Activated T-cell treated with anti-CD3 and anti-CD28 coated beads, Interleukin-2, amount 50 U/mL, for 72 hours (primary cell): ENCODE measurements around the gene FAM200B. TPM values are rescaled to one million over a fixed set of nuclear protein-coding genes. Genes with fewer than 3 reads are reported as not detected.

Source experiments
- ATAC-seq, 2 donors: fragments of 150-1000 bp; cut with Tn5 transposase; replicated peaks in 1 of 2; 2 replicates each; pipeline ENCODE4 v1.10.0; 2021; ENCODE audit warnings: moderate library complexity in 2 of 2, mild to moderate bottlenecking in 1 of 2
- DNase-seq, 2 donors: peaks; one replicate each; pipeline ENCODE4 v3.0.0; 2021 to 2022; ENCODE audit warnings: mixed read lengths in 1 of 2
- H3K27ac Mint-ChIP-seq: one replicate; pipeline ENCODE4 v1.8.0; 2022; ENCODE audit warnings: mild to moderate bottlenecking, moderate library complexity, mixed read lengths
- H3K27me3 Mint-ChIP-seq: one replicate; pipeline ENCODE4 v1.8.0; 2022; ENCODE audit warnings: low read depth, mixed read lengths
- H3K36me3 Mint-ChIP-seq, 2 donors: one replicate each; pipeline ENCODE4 v1.8.0; 2022; ENCODE audit warnings: mixed read lengths in 2 of 2, mild to moderate bottlenecking in 1 of 2; ENCODE audit not compliant: insufficient read depth in 2 of 2
- H3K4me1 Mint-ChIP-seq: one replicate; pipeline ENCODE4 v1.8.0; 2022; ENCODE audit warnings: low read depth, mixed read lengths
- H3K4me3 Mint-ChIP-seq, 2 donors: one replicate each; pipeline ENCODE4 v1.8.0; 2022; ENCODE audit warnings: mild to moderate bottlenecking in 2 of 2, mixed read lengths in 2 of 2, moderate library complexity in 2 of 2
- H3K9me3 Mint-ChIP-seq, 2 donors: one replicate each; pipeline ENCODE4 v1.8.0; 2022; ENCODE audit warnings: mixed read lengths in 2 of 2
- total RNA-seq, 2 donors: library from RNA; stranded (reverse); gene quantifications; one replicate each; pipeline ENCODE4 v1.2.3, GENCODE V29; 2022

FAM200B gene
- total RNA-seq, 2 donors from 2014 or later: 15.8 to 23.1 TPM

DNA sequence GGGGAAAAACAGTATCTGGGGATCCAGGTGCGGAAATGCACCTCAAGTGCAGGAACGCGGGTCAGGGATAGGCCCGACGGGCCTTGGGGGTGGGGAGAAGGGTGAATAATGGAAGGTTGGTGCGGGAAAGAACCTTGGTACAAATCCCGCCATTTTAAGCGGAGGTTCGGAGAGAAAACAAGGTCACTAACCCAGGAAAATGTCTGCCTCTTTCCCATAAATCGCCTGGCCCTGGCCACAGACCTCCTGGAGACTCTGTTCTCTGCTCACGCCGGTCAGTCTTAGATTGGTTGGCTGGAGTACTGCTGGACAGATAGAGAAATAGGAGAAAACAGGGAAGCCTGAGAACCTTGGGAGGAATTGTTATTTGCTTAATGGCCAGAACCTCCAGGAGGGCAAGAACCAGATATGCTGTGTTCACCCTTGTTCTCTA, 25.6 kb upstream of the FAM200B start:
- ATAC-seq (no peak), DNase-seq (no peak)
- Mint-ChIP-seq H3K27me3 (no peaks in the 10 kb centered on the region), H3K36me3 (peaks cover 5% of the 10 kb centered on the region in 2 donors), H3K27ac (peak overlapping the region; percentile 93), H3K9me3 (no peaks in the 10 kb centered on the region), H3K4me3 (peak overlapping the region; percentile 88 to 95), H3K4me1 (peaks cover 68% of the 10 kb centered on the region)

DNA sequence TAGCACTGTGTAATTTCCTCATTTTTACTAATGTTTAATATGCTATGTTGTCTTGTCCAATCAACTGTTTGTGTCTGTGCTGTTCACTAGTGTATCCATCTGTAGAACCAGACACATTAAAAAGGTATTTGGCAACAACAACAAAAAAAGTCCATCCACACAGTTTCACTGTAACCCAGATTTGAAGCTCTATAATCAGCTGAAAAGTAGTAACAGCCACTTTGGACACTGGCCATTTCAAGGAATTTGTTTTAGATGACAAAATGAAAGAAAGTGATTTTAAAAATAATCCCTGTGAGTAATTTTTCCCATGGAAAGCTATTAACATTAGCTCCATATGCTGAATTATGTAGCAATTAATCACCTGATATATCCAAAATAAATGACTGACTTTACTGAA, 24.3 kb upstream of the FAM200B start:
- Mint-ChIP-seq H3K27ac (no peak overlapping the region), H3K9me3 (no peaks in the 10 kb centered on the region), H3K4me1 (peaks cover 59% of the 10 kb centered on the region), H3K27me3 (no peaks in the 10 kb centered on the region), H3K4me3 (peak overlapping the region in 1 of 2 donors; percentile 69), H3K36me3 (peaks cover 5% of the 10 kb centered on the region in 2 donors)
- ATAC-seq: no peak
- DNase-seq: no peak

DNA sequence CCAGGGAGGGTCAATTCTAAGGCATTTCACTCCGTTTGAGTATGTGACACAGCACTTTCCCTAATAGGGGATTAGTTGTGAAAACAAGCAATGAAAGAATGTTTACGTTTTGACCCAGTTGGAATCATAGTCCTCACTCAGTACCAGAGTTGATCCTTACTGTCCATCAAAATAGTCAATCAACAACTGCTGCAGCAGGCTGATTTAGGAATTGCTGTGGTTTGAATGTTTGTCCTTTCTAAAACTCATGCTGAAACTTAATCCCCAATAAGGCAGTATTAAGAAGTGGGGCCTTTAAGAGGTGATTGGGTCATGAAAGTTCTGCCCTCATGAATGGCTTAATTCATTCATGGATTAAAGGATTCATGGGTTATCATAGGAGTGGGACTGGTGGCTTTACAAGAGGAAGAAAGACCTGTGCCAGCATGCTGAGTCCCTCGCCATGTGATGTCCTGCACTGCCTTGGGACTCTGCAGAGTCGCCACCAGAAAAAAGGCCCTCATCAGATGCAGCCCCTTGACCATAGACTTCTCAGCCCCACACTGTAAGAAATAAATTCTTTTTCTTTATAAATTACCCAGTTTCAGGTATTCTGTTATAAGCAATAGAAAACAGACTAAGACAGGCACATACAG, 23.4 kb upstream of the FAM200B start:
- no peaks in the 10 kb centered on the region for H3K27me3 Mint-ChIP-seq
- ATAC-seq (no peak), DNase-seq (no peak)
- peaks cover 52% of the 10 kb centered on the region for H3K4me1 Mint-ChIP-seq
- no peaks in the 10 kb centered on the region for H3K9me3 Mint-ChIP-seq
- peaks cover 5% of the 10 kb centered on the region in 2 donors for H3K36me3 Mint-ChIP-seq
- no peak overlapping the region for H3K4me3 Mint-ChIP-seq
- no peak overlapping the region for H3K27ac Mint-ChIP-seq

DNA sequence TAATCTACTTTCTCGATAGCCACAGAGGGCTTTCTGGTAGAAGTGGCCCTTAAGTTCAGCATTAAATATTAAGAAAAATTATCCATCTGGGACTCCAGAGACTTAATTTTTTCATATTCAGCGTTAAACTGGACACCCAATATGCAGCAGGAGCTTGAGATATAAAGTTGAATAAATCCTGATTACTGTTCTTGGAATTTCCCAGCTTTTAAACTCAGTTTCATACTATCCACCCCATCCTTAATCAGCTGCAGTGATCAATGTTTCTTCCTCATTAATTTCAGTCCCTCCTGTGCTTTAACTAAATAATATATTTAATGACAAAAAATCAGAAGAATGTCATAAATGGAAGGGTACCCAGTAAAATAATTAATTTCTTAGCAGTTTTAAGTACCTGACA, 22.8 kb upstream of the FAM200B start:
- Mint-ChIP-seq H3K4me1 (peaks cover 46% of the 10 kb centered on the region), H3K4me3 (no peak overlapping the region), H3K27me3 (no peaks in the 10 kb centered on the region), H3K27ac (no peak overlapping the region), H3K36me3 (peaks cover 5% of the 10 kb centered on the region in 2 donors), H3K9me3 (no peaks in the 10 kb centered on the region)
- ATAC-seq (no peak), DNase-seq (no peak)

DNA sequence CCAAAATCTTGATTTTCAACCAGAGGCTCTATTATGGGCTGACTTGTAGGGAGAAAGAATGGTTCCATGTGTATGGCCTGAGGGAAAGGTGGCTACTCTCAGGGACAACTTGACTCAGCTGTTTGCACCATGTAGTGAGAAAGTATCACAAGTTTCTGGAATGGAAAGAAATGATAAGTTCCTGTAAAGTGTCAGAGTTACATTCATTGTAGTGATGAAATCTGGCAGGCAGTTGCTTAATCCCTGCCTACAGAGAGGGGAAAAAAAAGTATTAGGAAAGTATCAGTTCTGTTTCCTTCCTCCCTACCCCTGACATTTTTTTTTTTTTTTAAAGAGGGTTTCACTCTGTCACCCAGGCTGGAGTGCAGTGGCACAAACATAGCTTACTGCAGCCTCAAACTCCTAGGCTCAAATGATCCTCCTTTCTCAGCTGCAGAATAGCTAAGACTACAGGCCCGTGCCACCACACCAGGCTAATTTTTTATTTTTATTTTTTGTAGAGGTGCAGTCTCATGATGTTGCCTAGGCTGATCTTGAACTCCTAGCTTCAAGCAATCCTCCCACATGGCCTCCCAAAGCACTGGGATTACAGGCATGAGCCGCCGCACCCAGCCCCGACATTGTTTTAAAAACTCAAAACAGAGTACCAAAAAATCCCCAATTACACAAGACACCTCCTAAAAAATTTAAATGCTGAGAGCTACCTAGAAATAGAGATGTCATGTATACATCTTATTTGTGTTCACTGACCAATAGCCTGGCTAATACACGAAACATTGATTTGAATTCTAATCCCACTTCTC, 21.7 kb upstream of the FAM200B start:
- ATAC-seq: peak; percentile 3 to 16
- Mint-ChIP-seq H3K27ac (peak overlapping the region; percentile 85), H3K4me1 (peaks cover 40% of the 10 kb centered on the region), H3K9me3 (no peaks in the 10 kb centered on the region), H3K27me3 (no peaks in the 10 kb centered on the region), H3K36me3 (peaks cover 1 to 2% of the 10 kb centered on the region in 2 donors), H3K4me3 (peak overlapping the region in 1 of 2 donors; percentile 25)
- DNase-seq: peak in 1 of 2 donors; percentile 21

DNA sequence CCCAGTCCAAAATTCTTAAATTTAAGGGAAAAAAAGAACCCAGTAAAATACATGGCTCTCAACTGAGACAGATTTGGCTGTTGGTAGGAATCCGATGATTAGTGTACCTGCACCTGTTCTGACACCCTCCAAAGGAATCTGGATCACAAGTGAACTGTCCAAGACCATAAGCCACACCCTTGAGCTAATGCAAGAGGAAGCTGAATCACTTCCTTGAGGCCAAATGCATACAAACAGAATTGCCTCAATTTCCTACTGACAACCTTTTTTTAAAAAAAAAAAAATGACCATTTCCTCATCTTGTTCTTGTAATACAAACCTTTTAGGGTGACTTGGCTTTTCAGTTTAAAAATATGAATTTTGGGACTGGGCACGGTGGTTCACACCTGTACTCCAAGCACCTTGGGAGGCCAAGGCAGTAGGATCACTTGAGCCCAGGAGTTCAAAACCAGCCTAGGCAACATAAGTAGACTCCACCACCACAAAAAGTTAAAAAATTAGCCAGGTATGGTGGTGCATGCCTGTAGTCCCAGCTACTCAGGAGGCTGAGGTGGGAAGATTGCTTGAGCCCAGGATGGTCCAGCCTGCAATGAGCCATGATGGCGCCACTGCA, 15.8 kb upstream of the FAM200B start:
- no peak overlapping the region for H3K27ac Mint-ChIP-seq
- no peak overlapping the region for H3K4me3 Mint-ChIP-seq
- no peaks in the 10 kb centered on the region for H3K9me3 Mint-ChIP-seq
- H3K27me3 Mint-ChIP-seq: no peaks in the 10 kb centered on the region
- peaks cover 4 to 7% of the 10 kb centered on the region in 2 donors for H3K36me3 Mint-ChIP-seq
- no peak for ATAC-seq
- DNase-seq: no peak
- peaks cover 17% of the 10 kb centered on the region for H3K4me1 Mint-ChIP-seq

DNA sequence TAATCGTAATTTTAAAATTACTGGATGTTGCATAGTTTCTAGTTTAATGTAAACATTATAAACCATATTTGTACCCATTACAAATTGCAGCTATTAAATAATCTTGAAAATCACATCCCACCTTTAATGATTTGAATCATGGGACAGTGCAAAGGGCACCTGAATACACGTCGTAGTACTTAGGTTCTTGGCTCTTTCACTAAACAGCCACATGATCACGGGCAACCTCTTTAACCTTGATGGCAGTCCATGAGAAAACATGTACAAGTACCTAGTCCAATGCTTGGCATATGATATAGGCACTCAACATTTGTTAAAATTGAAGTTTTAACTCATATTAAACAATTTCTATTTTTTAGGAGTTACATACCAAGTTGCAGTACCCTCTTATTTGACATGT, 14.6 kb upstream of the FAM200B start:
- Mint-ChIP-seq H3K9me3 (no peaks in the 10 kb centered on the region), H3K4me1 (peaks cover 17% of the 10 kb centered on the region), H3K27me3 (no peaks in the 10 kb centered on the region), H3K27ac (no peak overlapping the region), H3K4me3 (no peak overlapping the region), H3K36me3 (peaks cover 4 to 7% of the 10 kb centered on the region in 2 donors)
- ATAC-seq: no peak
- DNase-seq: no peak

DNA sequence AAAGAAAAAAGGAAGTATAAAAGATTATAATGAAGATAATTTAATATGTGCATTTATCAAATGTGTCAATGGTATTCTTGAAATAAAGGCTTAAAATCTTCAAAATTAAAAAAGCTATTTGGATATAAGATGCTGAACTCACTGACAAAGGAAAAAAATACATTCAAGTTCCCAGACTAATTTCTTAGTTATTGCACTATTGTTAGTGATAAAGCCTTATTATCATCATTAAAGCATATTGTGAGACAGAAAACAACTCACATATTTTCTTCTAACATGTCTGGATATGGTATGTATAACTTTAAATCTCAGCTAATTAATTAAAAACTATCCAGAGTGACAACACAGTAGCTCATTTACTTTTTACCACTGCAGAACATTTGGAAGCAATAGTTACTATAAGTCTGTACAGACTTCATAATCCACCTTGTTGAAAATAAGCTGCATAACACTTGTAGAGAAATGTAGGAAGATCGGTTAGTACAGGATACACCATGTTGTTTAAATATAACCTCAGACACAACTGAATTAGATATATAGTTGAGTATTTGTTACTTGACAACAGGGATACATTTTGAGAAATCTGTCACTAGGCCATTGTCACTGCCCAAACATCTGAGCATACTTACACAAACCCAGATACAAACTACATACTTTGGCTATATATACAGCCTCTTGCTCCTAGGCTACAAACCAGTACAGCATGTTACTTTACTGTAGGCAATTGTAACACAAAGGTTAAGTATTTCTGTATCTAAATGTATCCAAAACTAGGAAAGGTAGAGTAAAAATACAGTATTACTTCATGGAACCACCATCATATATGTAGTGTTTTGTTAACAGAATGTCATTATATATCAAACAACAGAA, 12.8 kb upstream of the FAM200B start:
- no peaks in the 10 kb centered on the region for H3K9me3 Mint-ChIP-seq
- H3K36me3 Mint-ChIP-seq: peaks cover 4 to 7% of the 10 kb centered on the region in 2 donors
- DNase-seq (no peak), ATAC-seq (no peak)
- H3K4me1 Mint-ChIP-seq: peaks cover 17% of the 10 kb centered on the region
- no peak overlapping the region for H3K4me3 Mint-ChIP-seq
- H3K27ac Mint-ChIP-seq: no peak overlapping the region
- H3K27me3 Mint-ChIP-seq: no peaks in the 10 kb centered on the region

DNA sequence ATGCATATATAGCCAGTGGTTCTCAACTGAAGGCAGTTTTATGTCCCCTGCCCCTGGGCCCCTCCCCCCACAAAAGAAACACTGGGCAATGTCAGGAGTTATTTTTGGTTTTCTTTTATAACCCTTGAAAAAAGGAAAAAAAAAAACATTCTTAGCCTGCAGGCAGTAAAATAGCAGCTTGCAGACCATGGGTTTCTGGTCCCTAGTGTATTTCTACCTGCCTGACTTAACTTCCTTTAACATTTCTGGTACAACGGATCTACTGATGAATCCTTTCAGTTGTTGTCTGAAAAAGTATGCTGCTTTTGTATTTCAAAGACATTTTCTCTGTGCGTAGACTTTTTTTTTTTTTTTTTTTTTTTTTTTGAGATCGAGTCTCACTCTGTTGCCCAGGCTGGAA, 11.1 kb upstream of the FAM200B start:
- Mint-ChIP-seq H3K9me3 (no peaks in the 10 kb centered on the region), H3K4me1 (peaks cover 17% of the 10 kb centered on the region), H3K27me3 (no peaks in the 10 kb centered on the region), H3K4me3 (no peak overlapping the region), H3K36me3 (peaks cover 4 to 10% of the 10 kb centered on the region in 2 donors), H3K27ac (no peak overlapping the region)
- no peak for ATAC-seq
- DNase-seq: no peak

DNA sequence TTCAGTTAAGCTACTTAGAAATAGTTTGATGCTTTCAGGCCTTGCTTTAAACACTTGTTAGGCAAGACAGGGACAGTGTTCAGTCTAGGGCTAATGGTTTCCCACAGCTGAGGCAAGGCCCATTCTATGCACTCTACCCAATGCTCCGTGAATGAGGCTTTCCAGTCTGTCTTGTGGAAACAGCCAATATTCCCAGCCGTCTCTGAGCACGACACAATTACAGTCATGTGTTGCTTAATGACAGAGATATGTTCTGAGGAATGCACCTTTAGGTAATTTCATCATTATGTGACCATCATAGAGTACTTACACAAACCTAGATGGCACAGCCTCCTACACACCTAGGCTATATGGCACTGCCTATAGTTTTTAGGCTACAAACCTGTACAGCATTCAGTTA, 9.5 kb upstream of the FAM200B start:
- Mint-ChIP-seq H3K36me3 (peaks cover 0 to 3% of the 10 kb centered on the region in 2 donors), H3K4me1 (peaks cover 6% of the 10 kb centered on the region), H3K9me3 (no peaks in the 10 kb centered on the region), H3K27ac (no peak overlapping the region), H3K27me3 (no peaks in the 10 kb centered on the region), H3K4me3 (no peak overlapping the region)
- ATAC-seq (no peak), DNase-seq (no peak)

DNA sequence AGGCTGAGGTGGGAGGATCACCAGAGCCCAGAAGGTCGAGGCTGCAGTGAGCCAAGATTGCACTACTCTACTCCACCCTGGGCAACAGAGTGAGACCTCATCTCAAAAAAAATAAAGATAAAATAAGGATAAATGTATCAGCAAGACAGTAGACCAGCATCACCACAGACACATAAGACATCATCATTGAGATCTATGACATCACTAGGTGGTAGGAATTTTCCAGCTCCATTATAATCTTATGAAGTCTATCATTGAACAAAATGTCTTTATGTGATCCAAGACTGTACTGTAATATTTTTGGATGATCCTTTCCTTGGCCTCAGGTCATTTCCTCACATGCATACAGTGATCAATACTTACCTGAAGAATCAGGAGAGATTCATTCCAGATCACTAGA, 8.3 kb upstream of the FAM200B start:
- Mint-ChIP-seq H3K36me3 (peaks cover 0 to 3% of the 10 kb centered on the region in 2 donors), H3K9me3 (no peaks in the 10 kb centered on the region), H3K27ac (no peak overlapping the region), H3K4me1 (peaks cover 12% of the 10 kb centered on the region), H3K27me3 (no peaks in the 10 kb centered on the region), H3K4me3 (no peak overlapping the region)
- DNase-seq: no peak
- ATAC-seq: no peak

DNA sequence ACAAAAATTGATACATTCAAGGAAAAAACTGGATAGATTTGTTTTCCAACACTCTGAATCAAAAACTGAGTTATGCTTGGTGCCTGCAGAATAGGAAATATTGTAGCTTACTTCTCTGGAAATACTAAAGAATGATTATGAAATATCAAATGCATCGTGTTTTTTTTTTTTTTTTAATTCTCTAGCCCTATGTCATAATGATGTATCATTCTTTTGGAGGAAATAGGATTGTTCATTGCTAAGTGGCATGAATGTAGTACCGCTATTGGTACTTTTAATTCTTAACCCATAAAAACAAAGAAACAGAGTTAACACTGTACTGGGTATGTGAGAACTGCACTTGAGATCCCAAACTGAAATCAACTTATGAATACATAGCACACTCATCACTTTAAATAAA, 7.6 kb upstream of the FAM200B start:
- Mint-ChIP-seq H3K4me1 (peaks cover 12% of the 10 kb centered on the region), H3K36me3 (peaks cover 0 to 6% of the 10 kb centered on the region in 2 donors), H3K4me3 (no peak overlapping the region), H3K27ac (no peak overlapping the region), H3K27me3 (no peaks in the 10 kb centered on the region), H3K9me3 (no peaks in the 10 kb centered on the region)
- ATAC-seq: no peak
- no peak for DNase-seq
